ENCODE results near the gene PLA2G4D.

- no peak for TF ChIP-seq POLR2A (IDR thresholded peaks at IDR 0.05; ENCODE audit: borderline replicate concordance, extremely low read depth, insufficient read depth, insufficient read length)
- no peak for TF ChIP-seq CTCF (IDR thresholded peaks at IDR 0.05 in 2 of 3, conservative IDR thresholded peaks at IDR 0.05 in 1 of 3; ENCODE audit: borderline replicate concordance in 1 of 3, insufficient read depth in 1 of 3, low read depth in 2 of 3, low read length in 2 of 3)
- no peak for TF ChIP-seq RAD21 (IDR thresholded peaks at IDR 0.05; ENCODE audit: low read depth)
- TF ChIP-seq ELF1 (IDR thresholded peaks at IDR 0.05; ENCODE audit: borderline replicate concordance, low read depth) = no peak
- TF ChIP-seq EZH2 (IDR thresholded peaks at IDR 0.05) = no peak
- TF ChIP-seq, protein P1, sequence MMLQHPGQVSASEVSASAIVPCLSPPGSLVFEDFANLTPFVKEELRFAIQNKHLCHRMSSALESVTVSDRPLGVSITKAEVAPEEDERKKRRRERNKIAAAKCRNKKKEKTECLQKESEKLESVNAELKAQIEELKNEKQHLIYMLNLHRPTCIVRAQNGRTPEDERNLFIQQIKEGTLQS (IDR thresholded peaks at IDR 0.05) = no peak
- TF ChIP-seq YY1 (IDR thresholded peaks at IDR 0.05; ENCODE audit: extremely low read depth, insufficient replicate concordance, low read depth, low read length) = no peak
- TF ChIP-seq TCF7L2 (IDR thresholded peaks at IDR 0.05; ENCODE audit: borderline replicate concordance, extremely low read depth, insufficient read depth, insufficient read length) = no peak
- no peak for TF ChIP-seq ZBTB33 (IDR thresholded peaks at IDR 0.05; ENCODE audit: extremely low read depth, insufficient replicate concordance, low read length)
- no peak for TF ChIP-seq POLR2AphosphoS5 (IDR thresholded peaks at IDR 0.05; ENCODE audit: low read depth, low read length)
- TF ChIP-seq EZH2phosphoT487 (IDR thresholded peaks at IDR 0.05; ENCODE audit: borderline replicate concordance) = no peak
Observed at GRCh38 chr15:42036966-42037365, 57.4 kb downstream of the PLA2G4D start.
